Activated CD4-positive, alpha-beta memory T cell treated with anti-CD3 and anti-CD28 coated beads, Interleukin-2, amount 10 ng/mL, durations not matched to agents 7 days and 5 days (primary cell): ENCODE results near the gene NSUN3. TPM values are rescaled to one million over a fixed set of nuclear protein-coding genes. Genes with fewer than 3 reads are reported as not detected.

ENCODE experiments used
- total RNA-seq, 2 experiments: library from RNA; stranded (reverse); gene quantifications; one replicate each; pipeline ENCODE4 v1.2.3, GENCODE V29; 2021

The NSUN3 gene
- total RNA-seq, 2 experiments from 2014 or later = 15.2 to 16.1 TPM

Other genes with a start within 250 kb of the NSUN3 start
- gene PROS1, start 89.2 kb upstream of the NSUN3 start, total RNA-seq = under 1 TPM; 0.35 to 0.50 TPM
- 10 to 100 TPM in 1 of 2 experiments, 1 to 10 TPM in 1; 9.8 to 11.0 TPM for gene ARL13B, start 82.9 kb upstream of the NSUN3 start, total RNA-seq
- not detected for gene STX19, start 34.5 kb upstream of the NSUN3 start, total RNA-seq
- 10 to 100 TPM in 1 of 2 experiments, 1 to 10 TPM in 1; 9.4 to 10.4 TPM for gene DHFR2, start 145 bp upstream of the NSUN3 start, total RNA-seq